HepG2 (cell line): ENCODE measurements around the gene TSSK2. TPM values are rescaled to one million over a fixed set of nuclear protein-coding genes. Genes with fewer than 3 reads are reported as not detected.

Experiments used
- ATAC-seq: fragments of 200-7000 bp; cut with Tn5 transposase; 3 replicates; pipeline ENCODE4 v1.9.1; 2020; ENCODE audit warnings: mild to moderate bottlenecking, moderate library complexity
- BruUV-seq: library from RNA; stranded (reverse); fragments of 400-500 nt; replicated peaks from 2 replicates; lab custom pipeline; 2021; lab: Mats Ljungman, UMichigan
- CTCF ChIA-PET: fragments of 300-600 bp; formaldehyde crosslinking; extraction: SDS; loops from one replicate; lab custom pipeline; 2021; ENCODE audit warnings: low total read pairs, inconsistent platforms, low intra/inter-chr PET ratio; lab: Yijun Ruan, JAX
- POLR2A ChIA-PET: fragments of 350-600 bp; sonication (Branson Sonifier 250); formaldehyde crosslinking; loops from one replicate; lab custom pipeline; 2020; ENCODE audit warnings: antibody characterized with exemption, inconsistent platforms; lab: Yijun Ruan, JAX
- DNase-seq: peaks from one replicate; pipeline ENCODE4 v3.0.0-alpha.2; 2015; ENCODE audit warnings: low spot score
- FAIRE-seq: peaks from 3 replicates; lab custom pipeline; 2011; peaks lifted over from hg19 to GRCh38; lab: Jason Lieb, UNC
- H2AFZ ChIP-seq: one replicate; pipeline ENCODE4 v1.6.1; 2011; ENCODE audit warnings: low read length, inconsistent platforms
- H3K27ac ChIP-seq: fragments of 300-600 bp; 3 replicates; pipeline ENCODE4 v1.8.0; 2011; ENCODE audit warnings: mixed run types, mild to moderate bottlenecking, mixed read lengths, low read length, inconsistent platforms; ENCODE audit not compliant: insufficient read depth; ENCODE audit errors: extremely low read length
- H3K27me3 ChIP-seq, 2 experiments: fragments of 200-600 bp in 1 of 2; 2 replicates in 1 of 2; 3 replicates in 1 of 2; pipeline versions ENCODE4 v1.6.0 to v1.8.0; 2011; ENCODE audit warnings: low read length in 2 of 2, mild to moderate bottlenecking in 2 of 2, moderate library complexity in 2 of 2, inconsistent platforms in 1 of 2; ENCODE audit not compliant: insufficient read depth in 2 of 2, control insufficient read depth in 1 of 2
- H3K36me3 ChIP-seq, 2 experiments: fragments of 200-600 bp in 1 of 2; replicated peaks in 1 of 2; 2 replicates in 1 of 2; 3 replicates in 1 of 2; pipeline versions ENCODE4 v1.5.1 to v1.8.0; 2011; ENCODE audit warnings: low read length in 2 of 2, inconsistent platforms in 1 of 2; ENCODE audit not compliant: insufficient read depth in 2 of 2, control insufficient read depth in 1 of 2
- H3K4me1 ChIP-seq: 2 replicates; pipeline ENCODE4 v1.5.1; 2012; ENCODE audit warnings: low read length, inconsistent platforms; ENCODE audit not compliant: insufficient read depth
- H3K4me2 ChIP-seq: 2 replicates; pipeline ENCODE4 v1.6.0; 2011; ENCODE audit warnings: low read depth, low read length, inconsistent platforms
- H3K4me3 ChIP-seq, 3 experiments: fragments of 200-600 bp in 1 of 3; sonication (generic), shearing (Covaris generic) in 1 of 3; replicated peaks in 1 of 3; 2 replicates each; pipeline ENCODE4 v1.5.1; 2011 to 2016; ENCODE audit warnings: low read length in 3 of 3, inconsistent platforms in 2 of 3, low read depth in 2 of 3, mild to moderate bottlenecking in 2 of 3, control low read depth in 1 of 3, mixed read lengths in 1 of 3; ENCODE audit not compliant: insufficient read depth in 1 of 3
- H3K79me2 ChIP-seq: one replicate; pipeline ENCODE4 v1.6.1; 2011; ENCODE audit warnings: low read length, inconsistent platforms; ENCODE audit not compliant: insufficient read depth
- H3K9ac ChIP-seq: 2 replicates; pipeline ENCODE4 v1.6.0; 2011; ENCODE audit warnings: mild to moderate bottlenecking, low read depth, low read length, inconsistent platforms; ENCODE audit not compliant: insufficient read depth
- H3K9me3 ChIP-seq: 2 replicates; pipeline ENCODE4 v1.5.1; 2012; ENCODE audit warnings: mild to moderate bottlenecking, low read length
- H4K20me1 ChIP-seq: 2 replicates; pipeline ENCODE4 v1.6.0; 2011; ENCODE audit warnings: inconsistent platforms, mild to moderate bottlenecking, low read length, moderate library complexity; ENCODE audit not compliant: insufficient read depth
- GZF1 ChIP-seq: sonication (generic); formaldehyde crosslinking; IDR thresholded peaks from 2 replicates; pipeline ENCODE4 v1.5.1; 2020; ENCODE audit warnings: mild to moderate bottlenecking, missing genetic modification reagents
- HNRNPLL ChIP-seq: fragments of 200-400 bp; formaldehyde crosslinking; IDR thresholded peaks from 2 replicates; pipeline ENCODE4 v1.6.1; 2017; ENCODE audit warnings: mild to moderate bottlenecking, low read depth, low read length; ENCODE audit not compliant: poor library complexity, severe bottlenecking
- PRDM4 ChIP-seq: sonication (generic); formaldehyde crosslinking; IDR thresholded peaks from 2 replicates; pipeline ENCODE4 v1.9.0; 2021; ENCODE audit warnings: missing genetic modification reagents, borderline replicate concordance
- RBAK ChIP-seq: sonication (generic); formaldehyde crosslinking; IDR thresholded peaks from 2 replicates; pipeline ENCODE4 v1.5.1; 2020; ENCODE audit warnings: mild to moderate bottlenecking, missing genetic modification reagents
- TGIF2 ChIP-seq: IDR thresholded peaks from 2 replicates; pipeline ENCODE4 v1.6.1; 2016; ENCODE audit warnings: control low read depth, missing compliant biosample characterization
- ZNF143 ChIP-seq: sonication (generic); formaldehyde crosslinking; IDR thresholded peaks from 2 replicates; pipeline ENCODE4 v1.4.0; 2020; ENCODE audit warnings: missing genetic modification reagents
- ZNF20 ChIP-seq: sonication (generic); formaldehyde crosslinking; IDR thresholded peaks from 2 replicates; pipeline ENCODE4 v1.4.0; 2020; ENCODE audit warnings: mild to moderate bottlenecking, moderate library complexity, missing genetic modification reagents
- ZNF33A ChIP-seq: sonication (generic); formaldehyde crosslinking; IDR thresholded peaks from 2 replicates; pipeline ENCODE4 v1.5.1; 2020; ENCODE audit warnings: missing genetic modification reagents, mild to moderate bottlenecking, moderate library complexity, borderline replicate concordance
- WGBS: methylation state at CpG from one replicate; pipeline ENCODE4 v1.1.6; 2017; ENCODE audit warnings: low lambda C conversion rate; 5-methylcytosine and 5-hydroxymethylcytosine counted together
- in situ Hi-C: cut with HindIII; loops from 2 replicates; pipeline ENCODE4 v1.10.0; 2017; ENCODE audit warnings: low pct_unique_long_range_greater_than_20kb; ENCODE audit not compliant: extremely low pct_ligation_motif_present
- intact Hi-C: fragments of 100-400 bp; cut with micrococcal nuclease; formaldehyde crosslinking; loops from one replicate; pipeline ENCODE4 v1.10.0; 2022; ENCODE audit not compliant: unreplicated experiment
- polyA plus RNA-seq, 8 experiments: library from polyadenylated mRNA; depleted of rRNA in 3 of 8; stranded (reverse) in 7 of 8; unstranded in 1 of 8; fragments of >200 nt; fragmentation: Illumina TruSeq in 4 of 8; extraction: Trizol in 4 of 8; gene quantifications; 2 replicates each; pipeline versions ENCODE4 v1.2.1 to v1.2.3, GENCODE V29; 2011 to 2016; ENCODE audit warnings: low read depth in 4 of 8, missing spikeins in 1 of 8, mixed read lengths in 1 of 8; ENCODE audit not compliant: insufficient read depth in 1 of 8
- total RNA-seq, 5 experiments: library from RNA; depleted of rRNA; stranded (reverse); fragments of >200 nt; fragmentation: Illumina TruSeq; extraction: Trizol; gene quantifications; 2 replicates each; pipeline ENCODE4 v1.2.3, GENCODE V29; 2016; ENCODE audit warnings: low read depth in 1 of 5
- TF ChIP-seq, protein P1 (sequence below), 2 experiments: sonication (generic) in 1 of 2; formaldehyde crosslinking in 1 of 2; IDR thresholded peaks; 2 replicates each; pipeline versions ENCODE4 v1.4.0 to v1.6.1; 2018 to 2020; ENCODE audit warnings: missing genetic modification reagents in 2 of 2, borderline replicate concordance in 1 of 2, low read depth in 1 of 2, mild to moderate bottlenecking in 1 of 2, missing biosample characterization in 1 of 2
- TF ChIP-seq, protein P2 (sequence below): sonication (generic); formaldehyde crosslinking; IDR thresholded peaks from 2 replicates; pipeline ENCODE4 v1.4.0; 2020; ENCODE audit warnings: mild to moderate bottlenecking, missing genetic modification reagents

TSSK2 gene
- total and polyA plus RNA-seq, 2 of the 13 experiments (the other 11 are each of a cell fraction or from before 2014, with no cell fraction given): not detected

DNA sequence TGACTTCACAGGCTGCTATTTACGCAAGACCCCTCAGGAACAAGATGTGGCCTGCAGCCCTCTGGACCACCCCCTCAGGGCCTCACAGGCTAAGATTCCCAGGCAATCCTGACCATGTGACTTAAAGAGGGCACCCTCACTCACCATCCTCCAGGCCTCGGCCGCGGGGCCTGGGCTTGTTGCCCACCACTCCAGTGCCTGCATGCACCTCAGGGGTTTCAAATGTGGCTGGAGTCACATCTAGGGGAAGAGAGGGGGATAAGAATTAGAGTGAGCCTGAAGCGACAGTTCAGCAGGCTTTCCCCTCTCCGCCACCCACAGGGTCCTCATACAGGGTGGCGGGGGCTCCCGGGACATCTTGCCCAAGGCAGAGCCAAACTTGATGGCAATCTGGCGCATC lies 11.3 kb downstream of the TSSK2 start (continued):
- TF ChIP-seq, protein P1, sequence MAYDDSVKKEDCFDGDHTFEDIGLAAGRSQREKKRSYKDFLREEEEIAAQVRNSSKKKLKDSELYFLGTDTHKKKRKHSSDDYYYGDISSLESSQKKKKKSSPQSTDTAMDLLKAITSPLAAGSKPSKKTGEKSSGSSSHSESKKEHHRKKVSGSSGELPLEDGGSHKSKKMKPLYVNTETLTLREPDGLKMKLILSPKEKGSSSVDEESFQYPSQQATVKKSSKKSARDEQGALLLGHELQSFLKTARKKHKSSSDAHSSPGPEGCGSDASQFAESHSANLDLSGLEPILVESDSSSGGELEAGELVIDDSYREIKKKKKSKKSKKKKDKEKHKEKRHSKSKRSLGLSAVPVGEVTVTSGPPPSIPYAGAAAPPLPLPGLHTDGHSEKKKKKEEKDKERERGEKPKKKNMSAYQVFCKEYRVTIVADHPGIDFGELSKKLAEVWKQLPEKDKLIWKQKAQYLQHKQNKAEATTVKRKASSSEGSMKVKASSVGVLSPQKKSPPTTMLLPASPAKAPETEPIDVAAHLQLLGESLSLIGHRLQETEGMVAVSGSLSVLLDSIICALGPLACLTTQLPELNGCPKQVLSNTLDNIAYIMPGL (CRISPR knock-in tag; IDR thresholded peaks at IDR 0.05; ENCODE audit: borderline replicate concordance in 1 of 2, low read depth in 1 of 2): no peak
- TF ChIP-seq RBAK (CRISPR knock-in tag) (no peak), PRDM4 (CRISPR knock-in tag) (no peak), HNRNPLL (no peak), ZNF33A (no peak), TGIF2 (CRISPR knock-in tag) (no peak), ZNF143 (CRISPR knock-in tag) (no peak), GZF1 (no peak)

DNA sequence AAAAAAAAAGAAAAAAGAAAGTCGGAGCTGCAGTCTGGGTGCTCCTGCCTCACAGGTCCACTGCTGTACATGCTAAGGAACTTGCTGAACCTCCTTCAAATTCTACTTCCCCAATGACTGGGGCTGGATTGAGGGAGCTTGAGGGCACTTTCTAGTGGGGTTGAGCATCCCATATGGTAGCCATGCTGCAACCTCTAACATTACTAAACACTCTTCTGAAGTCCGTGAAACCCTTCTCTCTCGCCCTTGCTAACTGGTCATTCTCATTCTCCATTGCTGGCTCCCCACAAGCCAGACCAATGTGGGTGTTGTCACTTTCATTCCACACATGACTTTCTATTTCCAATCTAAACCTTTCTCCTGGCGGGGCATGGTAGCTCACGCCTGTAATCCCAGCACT lies 12.1 kb downstream of the TSSK2 start:
- DNase-seq: no peak
- H4K20me1 ChIP-seq: no peaks in the 10 kb centered on the region
- no TSS peak for BruUV-seq
- in situ Hi-C loops: no loop called here
- no peak for ATAC-seq
- H3K4me1 ChIP-seq: peaks cover 17% of the 10 kb centered on the region
- H3K9ac ChIP-seq: no peak overlapping the region
- H2AFZ ChIP-seq: no peak overlapping the region
- no peak for FAIRE-seq
- H3K27ac ChIP-seq: no peak overlapping the region
- peak overlapping the region; percentile 91 for H3K4me2 ChIP-seq
- POLR2A ChIA-PET: interaction anchor here (1.7 to 2.5 kb wide), 3 partner anchors 16 to 36 kb away, joined by 6 to 22 read pairs (median 13); partner anchors contain the start of genes DGCR2 and SLC25A1
- H3K9me3 ChIP-seq: no peaks in the 10 kb centered on the region
- TF ChIP-seq, protein P2, sequence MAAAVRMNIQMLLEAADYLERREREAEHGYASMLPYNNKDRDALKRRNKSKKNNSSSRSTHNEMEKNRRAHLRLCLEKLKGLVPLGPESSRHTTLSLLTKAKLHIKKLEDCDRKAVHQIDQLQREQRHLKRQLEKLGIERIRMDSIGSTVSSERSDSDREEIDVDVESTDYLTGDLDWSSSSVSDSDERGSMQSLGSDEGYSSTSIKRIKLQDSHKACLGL (CRISPR knock-in tag): 0 out of 2 replicates have a peak, but pooled peaks have one; percentile 1
- no peak for TF ChIP-seq ZNF20 (CRISPR knock-in tag)
- H3K79me2 ChIP-seq: peaks cover 13% of the 10 kb centered on the region
- CTCF ChIA-PET: no interaction called here
- WGBS: 89% methylated on average over 5 of the region's 5 CpGs
- peaks cover 3 to 23% of the 10 kb centered on the region in 2 experiments; a peak in 3 of 5 replicates for H3K27me3 ChIP-seq
- H3K36me3 ChIP-seq: peaks cover 11 to 38% of the 10 kb centered on the region in 2 experiments; a peak in 4 of 5 replicates
- intact Hi-C loops: no loop called here
- peak overlapping the region in 2 of 3 experiments; percentile 7 to 95; a peak in 3 of 6 replicates for H3K4me3 ChIP-seq
